Measurements from ENCODE around the gene NUDT7.

- TF ChIP-seq, protein P1, sequence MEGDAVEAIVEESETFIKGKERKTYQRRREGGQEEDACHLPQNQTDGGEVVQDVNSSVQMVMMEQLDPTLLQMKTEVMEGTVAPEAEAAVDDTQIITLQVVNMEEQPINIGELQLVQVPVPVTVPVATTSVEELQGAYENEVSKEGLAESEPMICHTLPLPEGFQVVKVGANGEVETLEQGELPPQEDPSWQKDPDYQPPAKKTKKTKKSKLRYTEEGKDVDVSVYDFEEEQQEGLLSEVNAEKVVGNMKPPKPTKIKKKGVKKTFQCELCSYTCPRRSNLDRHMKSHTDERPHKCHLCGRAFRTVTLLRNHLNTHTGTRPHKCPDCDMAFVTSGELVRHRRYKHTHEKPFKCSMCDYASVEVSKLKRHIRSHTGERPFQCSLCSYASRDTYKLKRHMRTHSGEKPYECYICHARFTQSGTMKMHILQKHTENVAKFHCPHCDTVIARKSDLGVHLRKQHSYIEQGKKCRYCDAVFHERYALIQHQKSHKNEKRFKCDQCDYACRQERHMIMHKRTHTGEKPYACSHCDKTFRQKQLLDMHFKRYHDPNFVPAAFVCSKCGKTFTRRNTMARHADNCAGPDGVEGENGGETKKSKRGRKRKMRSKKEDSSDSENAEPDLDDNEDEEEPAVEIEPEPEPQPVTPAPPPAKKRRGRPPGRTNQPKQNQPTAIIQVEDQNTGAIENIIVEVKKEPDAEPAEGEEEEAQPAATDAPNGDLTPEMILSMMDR (IDR thresholded peaks at IDR 0.05), result no peak
- TF ChIP-seq POLR2A (IDR thresholded peaks at IDR 0.05), result no peak
These were observed 26.2 kb upstream of the NUDT7 start for GRCh38 chr16:77696149-77696548.
